ENCODE results near the gene ARHGAP26.

DNA sequence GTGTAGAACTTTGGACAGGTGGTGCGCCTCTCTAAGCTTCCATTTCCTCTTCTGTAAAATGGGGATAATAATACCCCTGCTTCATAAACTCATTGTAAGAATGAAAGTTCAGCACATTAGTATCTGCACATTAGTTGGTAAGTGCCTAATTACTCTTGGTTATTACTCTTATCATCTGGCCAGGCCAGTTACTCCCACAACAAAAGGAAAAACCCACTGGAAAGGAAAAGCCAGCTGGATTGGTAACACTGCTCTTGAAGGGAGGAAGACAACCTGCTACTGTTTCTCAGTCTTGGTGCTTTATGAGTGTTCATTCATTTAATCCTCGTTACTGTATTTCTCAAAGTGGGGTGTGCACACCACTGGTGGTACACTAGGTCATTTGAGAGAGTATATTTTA is 251.4 kb downstream of the ARHGAP26 start:
- TF ChIP-seq, protein P1, sequence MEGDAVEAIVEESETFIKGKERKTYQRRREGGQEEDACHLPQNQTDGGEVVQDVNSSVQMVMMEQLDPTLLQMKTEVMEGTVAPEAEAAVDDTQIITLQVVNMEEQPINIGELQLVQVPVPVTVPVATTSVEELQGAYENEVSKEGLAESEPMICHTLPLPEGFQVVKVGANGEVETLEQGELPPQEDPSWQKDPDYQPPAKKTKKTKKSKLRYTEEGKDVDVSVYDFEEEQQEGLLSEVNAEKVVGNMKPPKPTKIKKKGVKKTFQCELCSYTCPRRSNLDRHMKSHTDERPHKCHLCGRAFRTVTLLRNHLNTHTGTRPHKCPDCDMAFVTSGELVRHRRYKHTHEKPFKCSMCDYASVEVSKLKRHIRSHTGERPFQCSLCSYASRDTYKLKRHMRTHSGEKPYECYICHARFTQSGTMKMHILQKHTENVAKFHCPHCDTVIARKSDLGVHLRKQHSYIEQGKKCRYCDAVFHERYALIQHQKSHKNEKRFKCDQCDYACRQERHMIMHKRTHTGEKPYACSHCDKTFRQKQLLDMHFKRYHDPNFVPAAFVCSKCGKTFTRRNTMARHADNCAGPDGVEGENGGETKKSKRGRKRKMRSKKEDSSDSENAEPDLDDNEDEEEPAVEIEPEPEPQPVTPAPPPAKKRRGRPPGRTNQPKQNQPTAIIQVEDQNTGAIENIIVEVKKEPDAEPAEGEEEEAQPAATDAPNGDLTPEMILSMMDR (IDR thresholded peaks at IDR 0.05), result no peak
- TF ChIP-seq SIN3A (IDR thresholded peaks at IDR 0.05; ENCODE audit: borderline replicate concordance, insufficient read depth, low read depth, low read length) (no peak), POLR2AphosphoS5 (IDR thresholded peaks at IDR 0.05; ENCODE audit: low read depth, low read length) (no peak)
- TF ChIP-seq, protein P2, sequence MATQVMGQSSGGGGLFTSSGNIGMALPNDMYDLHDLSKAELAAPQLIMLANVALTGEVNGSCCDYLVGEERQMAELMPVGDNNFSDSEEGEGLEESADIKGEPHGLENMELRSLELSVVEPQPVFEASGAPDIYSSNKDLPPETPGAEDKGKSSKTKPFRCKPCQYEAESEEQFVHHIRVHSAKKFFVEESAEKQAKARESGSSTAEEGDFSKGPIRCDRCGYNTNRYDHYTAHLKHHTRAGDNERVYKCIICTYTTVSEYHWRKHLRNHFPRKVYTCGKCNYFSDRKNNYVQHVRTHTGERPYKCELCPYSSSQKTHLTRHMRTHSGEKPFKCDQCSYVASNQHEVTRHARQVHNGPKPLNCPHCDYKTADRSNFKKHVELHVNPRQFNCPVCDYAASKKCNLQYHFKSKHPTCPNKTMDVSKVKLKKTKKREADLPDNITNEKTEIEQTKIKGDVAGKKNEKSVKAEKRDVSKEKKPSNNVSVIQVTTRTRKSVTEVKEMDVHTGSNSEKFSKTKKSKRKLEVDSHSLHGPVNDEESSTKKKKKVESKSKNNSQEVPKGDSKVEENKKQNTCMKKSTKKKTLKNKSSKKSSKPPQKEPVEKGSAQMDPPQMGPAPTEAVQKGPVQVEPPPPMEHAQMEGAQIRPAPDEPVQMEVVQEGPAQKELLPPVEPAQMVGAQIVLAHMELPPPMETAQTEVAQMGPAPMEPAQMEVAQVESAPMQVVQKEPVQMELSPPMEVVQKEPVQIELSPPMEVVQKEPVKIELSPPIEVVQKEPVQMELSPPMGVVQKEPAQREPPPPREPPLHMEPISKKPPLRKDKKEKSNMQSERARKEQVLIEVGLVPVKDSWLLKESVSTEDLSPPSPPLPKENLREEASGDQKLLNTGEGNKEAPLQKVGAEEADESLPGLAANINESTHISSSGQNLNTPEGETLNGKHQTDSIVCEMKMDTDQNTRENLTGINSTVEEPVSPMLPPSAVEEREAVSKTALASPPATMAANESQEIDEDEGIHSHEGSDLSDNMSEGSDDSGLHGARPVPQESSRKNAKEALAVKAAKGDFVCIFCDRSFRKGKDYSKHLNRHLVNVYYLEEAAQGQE (IDR thresholded peaks at IDR 0.05; ENCODE audit: insufficient read depth in 1 of 2, low read depth in 2 of 2, low read length in 1 of 2), result no peak
